ENCODE data around the gene IGFBP5. TPM values are rescaled to one million over a fixed set of nuclear protein-coding genes. Genes with fewer than 3 reads are reported as not detected.

IGFBP5 gene
- total RNA-seq, 1 experiment from 2014 or later: 3.9 TPM

- no peaks in the 10 kb centered on the region for H3K9me3 ChIP-seq (ENCODE audit: control insufficient read depth in 1 of 2, insufficient read depth in 1 of 2, low read depth in 1 of 2, low read length in 2 of 2)
- peaks cover 20 to 56% of the 10 kb centered on the region in 2 experiments for H3K4me1 ChIP-seq (ENCODE audit: control insufficient read depth in 1 of 2, insufficient read depth in 2 of 2, low read length in 2 of 2)
- no peak for ATAC-seq
- H3K9me2 ChIP-seq (ENCODE audit: insufficient read depth): no peaks in the 10 kb centered on the region
- DNase-seq (ENCODE audit: low read depth, low spot score): no peak
- H3K4me2 ChIP-seq (ENCODE audit: low read length): peak overlapping the region; percentile 29; the same call in 1 of the 2 replicates
- intact Hi-C loops (cut with micrococcal nuclease): loop anchor here (5.0 kb wide), 3 partner anchors 942 to 1017 kb away; no protein-coding TSS in a partner anchor
- no TSS peak for BruUV-seq (replicated peaks)
- H4K20me1 ChIP-seq (ENCODE audit: insufficient read depth): no peaks in the 10 kb centered on the region
- ChIA-PET CTCF (interaction anchor here (0.7 to 2.8 kb wide), 8 partner anchors 12 to 956 kb away, joined by 3 to 18 read pairs (median 4); no protein-coding TSS in a partner anchor), RAD21 (ENCODE audit: low non-redundant PET in 1 of 2, low total read pairs in 2 of 2, uncharacterized antibody in 2 of 2, unreplicated experiment in 2 of 2) (interaction anchor here (0.6 to 0.7 kb wide), 3 partner anchors 200 to 992 kb away, joined by 4 to 5 read pairs (median 4); no protein-coding TSS in a partner anchor), POLR2A (interaction anchor here (0.6 to 0.9 kb wide), 2 partner anchors 11 to 191 kb away, joined by 3 to 6 read pairs; no protein-coding TSS in a partner anchor)
- H3K4me3 ChIP-seq (replicated peaks in 1 of 2; ENCODE audit: low read depth in 1 of 2, low read length in 2 of 2): no peak overlapping the region
- H3K27me3 ChIP-seq (ENCODE audit: insufficient read depth, low read length): peaks cover 11% of the 10 kb centered on the region; the same call in 1 of the 2 replicates
- H3K79me2 ChIP-seq (ENCODE audit: insufficient read depth, low read length): no peaks in the 10 kb centered on the region
- no peak overlapping the region for H3K9ac ChIP-seq (ENCODE audit: low read length)
- TF ChIP-seq CBX3 (IDR thresholded peaks at IDR 0.05; ENCODE audit: low read depth): no peak
- no peak for TF ChIP-seq ZFX (IDR thresholded peaks at IDR 0.05)
- no peak for TF ChIP-seq SIN3A (IDR thresholded peaks at IDR 0.05; ENCODE audit: low read depth)
- TF ChIP-seq POLR2AphosphoS5 (IDR thresholded peaks at IDR 0.05; ENCODE audit: low read depth, low read length): no peak
- no peak for TF ChIP-seq EZH2phosphoT487 (IDR thresholded peaks at IDR 0.05; ENCODE audit: borderline replicate concordance)
- TF ChIP-seq FOSL1 (IDR thresholded peaks at IDR 0.05; ENCODE audit: low read depth): no peak
- TF ChIP-seq POLR2A (IDR thresholded peaks at IDR 0.05; ENCODE audit: borderline replicate concordance, extremely low read depth, insufficient read depth, insufficient read length): no peak
- TF ChIP-seq ELF1 (IDR thresholded peaks at IDR 0.05; ENCODE audit: borderline replicate concordance, low read depth): no peak
- TF ChIP-seq CTCF (IDR thresholded peaks at IDR 0.05 in 2 of 3, conservative IDR thresholded peaks at IDR 0.05 in 1 of 3; ENCODE audit: borderline replicate concordance in 1 of 3, insufficient read depth in 1 of 3, low read depth in 2 of 3, low read length in 2 of 3): no peak
- TF ChIP-seq EGR1 (IDR thresholded peaks at IDR 0.05; ENCODE audit: low read depth): no peak
- TF ChIP-seq YY1 (IDR thresholded peaks at IDR 0.05; ENCODE audit: extremely low read depth, insufficient replicate concordance, low read depth, low read length): no peak
- H3K36me3 ChIP-seq (ENCODE audit: control insufficient read depth in 1 of 2, insufficient read depth in 2 of 2, low read length in 2 of 2): no peaks in the 10 kb centered on the region
- no peak overlapping the region for H2AFZ ChIP-seq (ENCODE audit: low read depth, low read length, poor library complexity, severe bottlenecking)
- no peak overlapping the region for H3K27ac ChIP-seq (ENCODE audit: low read depth, low read length)
Measured at GRCh38 chr2:216694826-216695217, 527 bp downstream of the IGFBP5 start.
